K562 (cell line): ENCODE data around the gene RABGAP1L. TPM values are rescaled to one million over a fixed set of nuclear protein-coding genes. Genes with fewer than 3 reads are reported as not detected.

Experiments
- ATAC-seq: fragments of 200-7000 bp; cut with Tn5 transposase; 3 replicates; pipeline ENCODE4 v1.9.1; 2020; ENCODE audit warnings: moderate library complexity
- BruUV-seq: library from RNA; stranded (reverse); fragments of 400-500 nt; replicated peaks from 2 replicates; lab custom pipeline; 2021; lab: Mats Ljungman, UMichigan
- CTCF ChIA-PET: fragments of 300-600 bp; formaldehyde crosslinking; extraction: SDS; loops from one replicate; lab custom pipeline; 2021; ENCODE audit warnings: low intra/inter-chr PET ratio; lab: Yijun Ruan, JAX
- POLR2A ChIA-PET: fragments of 300-600, 350-650 bp; sonication (Branson Sonifier 250); formaldehyde crosslinking; extraction: SDS; loops from one replicate; lab custom pipeline; 2021; ENCODE audit warnings: antibody characterized with exemption, inconsistent platforms; lab: Yijun Ruan, JAX
- DNase-seq, 4 experiments: peaks; one replicate each; pipeline versions ENCODE4 v3.0.0 to v3.0.0-alpha.2; 2011 to 2018; ENCODE audit warnings: low spot score in 3 of 4, mixed read lengths in 3 of 4; ENCODE audit errors: extremely low read depth in 1 of 4
- FAIRE-seq: peaks from 2 replicates; lab custom pipeline; 2011; peaks lifted over from hg19 to GRCh38; lab: Jason Lieb, UNC
- H2AFZ ChIP-seq: 2 replicates; pipeline ENCODE4 v1.6.0; 2011; ENCODE audit warnings: low read depth, low read length, control low read depth, inconsistent platforms
- H3K27ac ChIP-seq: fragments of 200-600 bp; 3 replicates; pipeline ENCODE4 v1.8.0; 2011; ENCODE audit warnings: low read depth, mild to moderate bottlenecking, control low read depth, inconsistent platforms, low read length, moderate library complexity, mixed read lengths; ENCODE audit errors: extremely low read depth
- H3K27me3 ChIP-seq, 2 experiments: fragments of 300-600 bp in 1 of 2; 2 replicates in 1 of 2; 3 replicates in 1 of 2; pipeline versions ENCODE4 v1.6.0 to v1.8.0; 2011; ENCODE audit warnings: inconsistent platforms in 2 of 2, low read length in 2 of 2, mild to moderate bottlenecking in 1 of 2, mixed read lengths in 1 of 2, moderate library complexity in 1 of 2; ENCODE audit not compliant: control insufficient read depth in 2 of 2, insufficient read depth in 2 of 2
- H3K36me3 ChIP-seq: fragments of 300-600 bp; 3 replicates; pipeline ENCODE4 v1.8.0; 2011; ENCODE audit warnings: mild to moderate bottlenecking, low read length, inconsistent platforms; ENCODE audit not compliant: control insufficient read depth, insufficient read depth
- H3K4me1 ChIP-seq, 2 experiments: fragments of 200-600 bp in 1 of 2; replicated peaks in 1 of 2; 2 replicates in 1 of 2; 3 replicates in 1 of 2; pipeline versions ENCODE4 v1.5.1 to v1.8.0; 2011; ENCODE audit warnings: inconsistent platforms in 2 of 2, low read length in 2 of 2, mild to moderate bottlenecking in 1 of 2, mixed read lengths in 1 of 2, moderate library complexity in 1 of 2; ENCODE audit not compliant: control insufficient read depth in 2 of 2, insufficient read depth in 2 of 2
- H3K4me2 ChIP-seq: 2 replicates; pipeline ENCODE4 v1.6.1; 2011; ENCODE audit warnings: low read length, control low read depth, inconsistent platforms, mixed read lengths; ENCODE audit not compliant: insufficient read depth
- H3K4me3 ChIP-seq: fragments of 200-600 bp; sonication (generic), shearing (Covaris generic); 2 replicates; pipeline ENCODE4 v1.5.1; 2016; ENCODE audit warnings: control low read depth, inconsistent platforms
- H3K79me2 ChIP-seq: fragments of 200-600 bp; 3 replicates; pipeline ENCODE4 v1.8.0; 2011; ENCODE audit warnings: low read length, inconsistent platforms; ENCODE audit not compliant: control insufficient read depth, insufficient read depth
- H3K9ac ChIP-seq, 2 experiments: 2 replicates each; pipeline versions ENCODE4 v1.6.0 to v1.6.1; 2011; ENCODE audit warnings: low read depth in 2 of 2, low read length in 2 of 2, control low read depth in 1 of 2, inconsistent platforms in 1 of 2, mild to moderate bottlenecking in 1 of 2, mixed read lengths in 1 of 2; ENCODE audit not compliant: insufficient read depth in 1 of 2
- H3K9me1 ChIP-seq: one replicate; pipeline ENCODE4 v1.6.0; 2011; ENCODE audit warnings: inconsistent platforms, mild to moderate bottlenecking, low read length, moderate library complexity; ENCODE audit not compliant: control insufficient read depth, insufficient read depth
- H3K9me3 ChIP-seq: replicated peaks from 2 replicates; pipeline ENCODE4 v1.5.1; 2011; ENCODE audit warnings: low read depth, low read length, inconsistent platforms; ENCODE audit not compliant: control insufficient read depth, insufficient read depth
- H4K20me1 ChIP-seq: replicated peaks from 2 replicates; pipeline ENCODE4 v1.6.1; 2011; ENCODE audit warnings: low read length, inconsistent platforms, mixed read lengths; ENCODE audit not compliant: control insufficient read depth, insufficient read depth
- DPF2 ChIP-seq: fragments of 450-650 bp; IDR thresholded peaks from 2 replicates; pipeline ENCODE4 v1.6.1; 2016
- HMGN3 ChIP-seq: IDR thresholded peaks from 2 replicates; pipeline ENCODE4 v1.6.1; 2011; ENCODE audit warnings: borderline replicate concordance, low read depth, mild to moderate bottlenecking, mixed read lengths, low read length; ENCODE audit not compliant: insufficient read length; ENCODE audit errors: extremely low read depth
- MTA2 ChIP-seq: fragments of 450-650 bp; IDR thresholded peaks from 2 replicates; pipeline ENCODE4 v1.6.1; 2016; ENCODE audit warnings: low read depth
- NFRKB ChIP-seq: fragments of 450-650 bp; IDR thresholded peaks from 2 replicates; pipeline ENCODE4 v1.6.1; 2016; ENCODE audit warnings: low read depth
- NR3C1 ChIP-seq: sonication (generic); formaldehyde crosslinking; IDR thresholded peaks from 2 replicates; pipeline ENCODE4 v1.8.1; 2022; ENCODE audit warnings: missing genetic modification reagents
- RERE ChIP-seq: sonication (generic); formaldehyde crosslinking; IDR thresholded peaks from 2 replicates; pipeline ENCODE4 v1.8.0; 2023; ENCODE audit warnings: missing genetic modification reagents, mild to moderate bottlenecking, borderline replicate concordance
- U2AF2 ChIP-seq: fragments of 200-400 bp; formaldehyde crosslinking; optimal IDR thresholded peaks from 2 replicates; pipeline ENCODE3; 2017; ENCODE audit warnings: low read depth, mild to moderate bottlenecking, low read length
- ZBTB2 ChIP-seq: fragments of 450-650 bp; IDR thresholded peaks from 2 replicates; pipeline ENCODE4 v1.6.1; 2016; ENCODE audit warnings: antibody characterized with exemption
- ZFP1 ChIP-seq: fragments of 450-650 bp; formaldehyde crosslinking; IDR thresholded peaks from 2 replicates; pipeline ENCODE4 v1.4.0; 2020; ENCODE audit warnings: mild to moderate bottlenecking, mixed read lengths
- in situ Hi-C: fragments of 300-500 bp; cut with MboI; formaldehyde crosslinking; loops from 4 replicates; pipeline ENCODE4 v1.15.0; 2018; ENCODE audit warnings: inconsistent platforms, mixed read lengths
- intact Hi-C: fragments of 100-400 bp; cut with micrococcal nuclease; formaldehyde crosslinking; loops from 2 replicates; pipeline ENCODE4 v1.14.2; 2022
- polyA plus RNA-seq, 8 experiments: library from polyadenylated mRNA; depleted of rRNA in 4 of 8; stranded (reverse) in 5 of 8; unstranded in 3 of 8; fragments of >200 nt; fragmentation: Nextera tagmentation in 2 of 8; fragmentation: Illumina TruSeq in 1 of 8; extraction: Ambion mirVana in 2 of 8; extraction: Trizol in 1 of 8; gene quantifications; 2 replicates each; pipeline versions ENCODE4 v1.2.1 to v1.2.3, GENCODE V29; 2011 to 2014; ENCODE audit warnings: inconsistent platforms in 1 of 8, missing spikeins in 1 of 8
- total RNA-seq, 7 experiments: library from RNA; depleted of rRNA in 6 of 7; stranded (reverse); fragments of >200 nt in 6 of 7; fragmentation: Illumina TruSeq in 2 of 7; extraction: Trizol in 2 of 7; gene quantifications; 2 replicates each; pipeline versions ENCODE4 v1.2.1 to v1.2.3, GENCODE V29; 2011 to 2021; ENCODE audit warnings: low replicate concordance in 1 of 7
- TF ChIP-seq, protein P1 (sequence below), 2 experiments: fragments of 200-800 bp in 1 of 2; sonication (Bioruptor generic) in 1 of 2; sonication (generic) in 1 of 2; formaldehyde crosslinking in 1 of 2; IDR thresholded peaks in 1 of 2; conservative IDR thresholded peaks in 1 of 2; 2 replicates each; pipeline versions ENCODE4 v1.5.0 to v1.6.1; 2016 to 2020; ENCODE audit warnings: missing compliant biosample characterization in 1 of 2, missing genetic modification characterization in 1 of 2, missing genetic modification reagents in 1 of 2

The RABGAP1L gene
- total and polyA plus RNA-seq, 9 of the 15 experiments (the other 6 are each of a cell fraction or from before 2014, with no cell fraction given): 16.5 to 44.9 (median 26.7) TPM

GRCh38 chr1:174657411-174657810 lies 498.1 kb downstream of the RABGAP1L start:
- H3K9ac ChIP-seq: no peak overlapping the region
- intact Hi-C loops: no loop called here
- no peaks in the 10 kb centered on the region for H3K9me1 ChIP-seq
- TF ChIP-seq DPF2 (no peak), NFRKB (no peak), NR3C1 (CRISPR knock-in tag) (no peak), U2AF2 (no peak), ZBTB2 (no peak), HMGN3 (no peak), RERE (no peak), ZFP1 (CRISPR knock-in tag) (no peak), MTA2 (no peak)
- TF ChIP-seq, protein P1, sequence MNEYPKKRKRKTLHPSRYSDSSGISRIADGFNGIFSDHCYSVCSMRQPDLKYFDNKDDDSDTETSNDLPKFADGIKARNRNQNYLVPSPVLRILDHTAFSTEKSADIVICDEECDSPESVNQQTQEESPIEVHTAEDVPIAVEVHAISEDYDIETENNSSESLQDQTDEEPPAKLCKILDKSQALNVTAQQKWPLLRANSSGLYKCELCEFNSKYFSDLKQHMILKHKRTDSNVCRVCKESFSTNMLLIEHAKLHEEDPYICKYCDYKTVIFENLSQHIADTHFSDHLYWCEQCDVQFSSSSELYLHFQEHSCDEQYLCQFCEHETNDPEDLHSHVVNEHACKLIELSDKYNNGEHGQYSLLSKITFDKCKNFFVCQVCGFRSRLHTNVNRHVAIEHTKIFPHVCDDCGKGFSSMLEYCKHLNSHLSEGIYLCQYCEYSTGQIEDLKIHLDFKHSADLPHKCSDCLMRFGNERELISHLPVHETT (CRISPR knock-in tag; conservative IDR thresholded peaks at IDR 0.05 in 1 of 2, IDR thresholded peaks at IDR 0.05 in 1 of 2): no peak
- H2AFZ ChIP-seq: no peak overlapping the region
- no peak overlapping the region for H3K4me3 ChIP-seq
- H3K27me3 ChIP-seq: no peaks in the 10 kb centered on the region
- no peaks in the 10 kb centered on the region for H3K9me3 ChIP-seq
- H3K27ac ChIP-seq: no peak overlapping the region
- FAIRE-seq (no peak), ATAC-seq (no peak), DNase-seq (no peak)
- in situ Hi-C loops: no loop called here
- H4K20me1 ChIP-seq: no peaks in the 10 kb centered on the region
- H3K4me2 ChIP-seq: no peak overlapping the region
- H3K36me3 ChIP-seq: no peaks in the 10 kb centered on the region
- ChIA-PET CTCF (no interaction called here), POLR2A (no interaction called here)
- no TSS peak for BruUV-seq
- H3K4me1 ChIP-seq: no peaks in the 10 kb centered on the region
- no peaks in the 10 kb centered on the region for H3K79me2 ChIP-seq
